GM18502 (cell line): ENCODE data around the gene TSTD1.
"Not testable (repeated sequence)": the region's sequence is repeated elsewhere in the genome, so short reads cannot be mapped to it uniquely, and the experiment has no call there.

ENCODE experiments used
- ATAC-seq: cut with Tn5 transposase; IDR thresholded peaks from one replicate; pipeline ENCODE4 v1.9.1; 2021; ENCODE audit warnings: mild to moderate bottlenecking; ENCODE audit not compliant: unreplicated experiment, poor library complexity

The TSTD1 gene

DNA sequence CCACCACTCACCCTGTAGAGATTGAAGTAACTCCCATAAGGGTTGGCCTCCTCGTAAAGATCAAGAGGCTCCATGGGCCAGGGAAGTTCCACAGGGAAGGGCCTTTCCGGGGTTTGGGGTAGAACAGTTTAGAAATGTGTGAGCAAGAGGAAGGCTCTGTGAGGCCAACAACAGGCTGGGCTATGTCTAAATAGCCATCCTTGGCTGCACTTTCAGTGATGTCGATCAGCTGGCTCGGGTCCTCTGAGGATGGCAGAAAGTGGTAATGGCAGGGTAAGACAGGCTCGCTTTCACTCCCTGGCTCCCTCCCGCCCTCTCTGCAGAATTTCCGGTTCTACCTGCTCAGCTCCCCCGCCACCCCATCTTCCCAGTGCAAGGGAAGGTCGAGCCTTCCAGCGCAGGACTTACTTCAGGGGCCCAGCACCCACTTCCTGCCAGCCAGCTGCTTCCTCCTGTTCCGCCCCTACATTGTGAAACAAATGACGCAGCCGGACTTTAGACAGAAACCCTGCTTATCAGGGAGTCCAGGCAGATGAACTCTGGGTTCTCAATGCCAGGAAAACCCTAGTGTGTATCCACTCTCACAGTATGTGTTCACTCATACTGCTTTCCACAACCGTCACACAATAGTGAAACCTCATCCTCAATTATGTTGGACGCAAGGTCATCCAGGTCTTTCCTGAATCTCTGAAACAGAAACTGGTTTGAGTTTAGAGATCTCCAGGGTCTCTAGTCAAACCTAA is 25.1 kb downstream of the TSTD1 start:
- ATAC-seq, result peak; percentile 88

DNA sequence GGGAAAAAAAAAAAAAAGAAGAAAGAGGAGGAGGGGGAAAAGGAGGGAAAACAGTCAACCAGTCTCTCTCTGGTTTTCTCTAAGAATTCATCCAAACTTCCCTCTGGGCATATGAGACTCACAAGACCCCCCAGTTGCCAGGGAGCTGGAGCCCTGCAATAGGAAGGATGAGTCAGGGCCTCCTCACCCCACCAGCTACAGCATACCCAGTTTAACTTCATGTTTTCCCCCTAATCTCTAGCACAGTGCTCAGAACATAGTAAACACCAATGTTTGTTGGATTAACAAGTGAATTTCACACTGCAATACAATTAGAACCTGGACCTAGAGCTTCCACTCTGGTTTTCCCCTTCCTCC is 25.7 kb downstream of the TSTD1 start:
- no peak for ATAC-seq

DNA sequence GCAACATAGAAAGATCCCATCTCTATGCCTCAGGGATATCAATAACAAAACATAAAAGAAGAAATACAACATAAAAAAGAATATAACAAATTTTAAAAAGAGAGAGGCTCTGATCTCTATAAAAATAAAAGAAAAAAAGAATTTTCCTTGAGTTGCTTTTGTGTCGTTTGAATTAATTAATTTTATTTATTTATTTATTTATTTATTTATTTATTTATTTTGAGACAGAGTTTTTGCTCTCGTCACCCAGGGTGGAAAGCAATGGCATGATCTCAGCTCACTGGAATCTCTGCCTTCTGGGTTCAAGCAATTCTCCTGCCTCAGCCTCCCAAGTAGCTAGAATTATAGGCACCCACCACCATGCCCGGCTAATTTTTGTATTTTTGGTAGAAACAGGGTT is 26.3 kb downstream of the TSTD1 start:
- ATAC-seq, result no peak

DNA sequence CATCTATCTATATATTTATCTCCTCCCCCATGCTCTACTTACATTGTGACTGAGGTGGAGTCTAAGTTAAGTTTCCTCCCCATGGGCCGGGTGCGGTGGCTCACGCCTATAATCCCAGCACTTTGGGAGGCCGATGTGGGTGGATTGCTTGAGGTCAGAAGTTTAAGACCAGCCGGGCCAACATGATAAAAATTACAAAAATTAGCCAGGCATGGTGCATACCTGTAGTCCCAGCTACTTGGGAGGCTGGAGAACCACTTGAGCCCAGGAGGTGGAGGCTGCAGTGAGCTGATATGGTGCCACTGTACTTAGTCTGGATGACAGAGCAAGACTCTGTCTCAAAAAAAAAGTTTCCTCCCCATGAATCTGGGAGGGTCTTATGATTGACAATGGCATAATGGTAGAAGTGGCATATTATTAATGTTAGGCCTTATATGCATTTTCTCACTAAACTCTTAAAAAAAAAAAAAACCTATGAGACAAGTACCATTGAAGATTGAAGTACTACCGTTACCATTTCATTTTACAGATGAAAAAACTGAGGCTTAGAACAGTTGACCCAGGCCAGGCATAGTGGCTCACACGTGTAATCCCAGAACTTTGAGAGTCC is 29.1 kb downstream of the TSTD1 start:
- no peak for ATAC-seq

- no peak for ATAC-seq
Observed at GRCh38 chr1:161008869-161009510, 29.8 kb downstream of the TSTD1 start.

GRCh38 chr1:161007369-161007768 is 31.4 kb downstream of the TSTD1 start:
- ATAC-seq, result no peak

DNA sequence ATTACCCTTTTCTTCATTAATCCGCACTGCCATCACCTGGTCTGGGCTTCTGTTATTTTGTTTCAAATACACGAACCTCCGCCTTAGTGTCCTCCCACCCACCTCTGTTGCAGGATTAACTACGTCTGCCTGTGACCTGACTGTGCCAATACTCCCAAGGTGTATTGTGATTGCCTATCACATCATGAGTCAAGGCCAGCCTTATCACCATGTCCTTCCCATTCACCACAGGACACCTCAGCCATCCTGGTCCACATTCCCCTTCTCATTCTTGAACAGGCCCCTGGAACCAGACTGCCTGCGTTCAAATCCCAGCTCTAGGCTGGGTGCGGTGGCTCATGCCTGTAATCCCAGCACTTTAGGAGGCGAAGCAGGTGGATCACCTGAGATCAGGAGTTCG is 32.2 kb downstream of the TSTD1 start:
- no peak for ATAC-seq

GRCh38 chr1:161001525-161001924 is 37.2 kb downstream of the TSTD1 start:
- no peak for ATAC-seq

DNA sequence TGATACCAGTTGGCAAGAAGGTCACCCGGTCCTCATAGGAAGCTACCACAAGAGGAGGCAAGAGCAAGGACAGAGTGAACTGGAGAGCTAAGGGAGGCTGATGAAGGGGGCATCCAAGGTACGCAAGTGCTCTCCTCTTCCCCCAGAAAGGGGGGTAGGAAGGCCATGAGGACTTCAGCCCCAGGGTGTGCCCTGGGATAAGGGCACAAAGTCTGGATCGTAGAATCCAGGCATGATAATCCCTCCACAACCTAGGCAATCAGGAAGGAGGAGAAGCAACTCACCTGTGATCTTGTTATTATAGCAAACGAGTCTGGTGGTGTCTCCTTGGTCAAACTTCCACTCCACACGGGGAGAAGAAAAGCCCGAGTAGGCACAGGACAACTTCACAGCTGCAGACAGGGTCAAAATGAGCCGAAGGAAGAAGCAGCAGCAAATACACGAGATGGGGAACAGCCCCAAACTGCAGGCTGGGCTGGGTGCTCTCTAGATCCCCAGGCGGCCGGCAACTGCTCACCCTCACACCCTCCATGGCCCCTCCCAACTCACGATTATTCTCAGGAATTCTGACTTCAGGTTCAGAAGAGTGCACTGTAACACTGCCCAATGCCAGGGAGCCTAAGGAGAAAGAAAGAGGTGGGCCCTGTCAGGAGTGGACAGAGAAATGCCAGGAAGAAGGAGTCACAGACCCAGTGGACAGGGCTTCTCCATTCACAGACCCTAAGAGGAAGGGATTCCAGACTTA is 37.9 kb downstream of the TSTD1 start:
- ATAC-seq, result no peak

GRCh38 chr1:160999376-160999775 is 39.4 kb downstream of the TSTD1 start:
- no peak for ATAC-seq

GRCh38 chr1:160997323-160998038 is 41.3 kb downstream of the TSTD1 start:
- peak; percentile 54 for ATAC-seq

DNA sequence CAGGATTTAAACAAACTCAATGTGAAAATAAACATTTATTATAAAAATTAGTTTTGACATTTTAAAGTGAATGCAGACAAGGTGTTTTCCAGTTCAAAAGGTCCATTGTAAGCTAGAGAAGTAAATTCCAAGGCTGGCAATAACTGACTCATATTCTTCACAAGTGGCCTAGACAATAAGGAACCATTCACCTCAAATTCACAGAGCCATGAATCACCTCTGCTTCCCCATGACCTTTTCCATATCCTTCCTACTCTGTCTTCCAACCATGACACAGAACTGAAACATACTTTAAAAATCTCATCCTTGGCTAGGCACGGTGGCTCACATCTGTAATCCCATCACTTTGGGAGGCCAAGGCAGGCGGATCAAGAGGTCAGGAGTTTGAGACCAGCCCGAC is 42.6 kb downstream of the TSTD1 start:
- no peak for ATAC-seq

- no peak for ATAC-seq
Observed at GRCh38 chr1:160993544-160994193, 45.1 kb downstream of the TSTD1 start.

GRCh38 chr1:160992036-160992435 is 46.7 kb downstream of the TSTD1 start:
- not testable (repeated sequence) for ATAC-seq
